IPS-18a (cell line): ENCODE data around the gene VPS36.
"Not testable (repeated sequence)": the region's sequence is repeated elsewhere in the genome, so short reads cannot be mapped to it uniquely, and the experiment has no call there.

Experiments used
- H3K27ac ChIP-seq: one replicate; pipeline ENCODE4 v1.5.1; 2013; ENCODE audit warnings: low read length
- H3K27me3 ChIP-seq: one replicate; pipeline ENCODE4 v1.6.1; 2013; ENCODE audit warnings: mild to moderate bottlenecking, low read length; ENCODE audit not compliant: control insufficient read depth, insufficient read depth
- H3K36me3 ChIP-seq: one replicate; pipeline ENCODE4 v1.6.1; 2013; ENCODE audit warnings: low read depth, low read length; ENCODE audit not compliant: control insufficient read depth
- H3K4me1 ChIP-seq: one replicate; pipeline ENCODE4 v1.6.1; 2013; ENCODE audit warnings: low read depth, low read length; ENCODE audit not compliant: control insufficient read depth
- H3K4me3 ChIP-seq: one replicate; pipeline ENCODE4 v1.5.1; 2013; ENCODE audit warnings: low read length
- H3K9ac ChIP-seq: one replicate; pipeline ENCODE4 v1.6.1; 2013; ENCODE audit warnings: mild to moderate bottlenecking, low read length, moderate library complexity
- H3K9me3 ChIP-seq: one replicate; pipeline ENCODE4 v1.6.1; 2013; ENCODE audit warnings: low read depth, low read length; ENCODE audit not compliant: control insufficient read depth

VPS36 gene

DNA sequence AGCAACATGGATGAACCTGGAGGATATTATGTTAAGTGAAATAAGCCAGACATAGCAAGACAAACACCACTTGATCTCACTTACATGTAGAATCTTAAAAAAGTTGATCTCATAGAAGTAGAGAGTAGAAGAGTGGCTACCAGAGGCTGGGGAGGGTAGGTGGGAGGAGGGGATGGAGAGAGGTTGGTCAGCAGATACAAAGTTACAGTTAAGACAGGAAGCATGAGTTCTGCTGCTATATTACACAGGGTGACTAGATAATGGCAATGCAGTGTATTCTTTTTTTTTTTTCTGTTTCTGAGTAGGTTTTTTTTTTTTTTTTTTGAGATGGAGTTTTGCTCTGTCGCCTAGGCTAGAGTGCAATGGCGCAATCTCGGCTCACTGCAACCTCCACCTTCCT, 29.2 kb downstream of the VPS36 start:
- no peaks in the 10 kb centered on the region for H3K4me1 ChIP-seq
- H3K27me3 ChIP-seq = no peaks in the 10 kb centered on the region
- H3K4me3 ChIP-seq = no peak overlapping the region
- H3K27ac ChIP-seq = no peak overlapping the region
- no peaks in the 10 kb centered on the region for H3K9me3 ChIP-seq
- H3K9ac ChIP-seq = no peak overlapping the region
- H3K36me3 ChIP-seq = peaks cover 33% of the 10 kb centered on the region

GRCh38 chr13:52419080-52419479, 31.4 kb downstream of the VPS36 start:
- H3K27me3 ChIP-seq = no peaks in the 10 kb centered on the region
- H3K27ac ChIP-seq = no peak overlapping the region
- no peaks in the 10 kb centered on the region for H3K4me1 ChIP-seq
- H3K4me3 ChIP-seq = no peak overlapping the region
- no peaks in the 10 kb centered on the region for H3K9me3 ChIP-seq
- peaks cover 39% of the 10 kb centered on the region for H3K36me3 ChIP-seq
- H3K9ac ChIP-seq = no peak overlapping the region

GRCh38 chr13:52414963-52415362, 35.5 kb downstream of the VPS36 start:
- Histone ChIP-seq H3K9me3 (no peaks in the 10 kb centered on the region), H3K27me3 (no peaks in the 10 kb centered on the region), H3K9ac (no peak overlapping the region), H3K4me3 (no peak overlapping the region), H3K4me1 (no peaks in the 10 kb centered on the region), H3K27ac (no peak overlapping the region), H3K36me3 (peaks cover 26% of the 10 kb centered on the region)

DNA sequence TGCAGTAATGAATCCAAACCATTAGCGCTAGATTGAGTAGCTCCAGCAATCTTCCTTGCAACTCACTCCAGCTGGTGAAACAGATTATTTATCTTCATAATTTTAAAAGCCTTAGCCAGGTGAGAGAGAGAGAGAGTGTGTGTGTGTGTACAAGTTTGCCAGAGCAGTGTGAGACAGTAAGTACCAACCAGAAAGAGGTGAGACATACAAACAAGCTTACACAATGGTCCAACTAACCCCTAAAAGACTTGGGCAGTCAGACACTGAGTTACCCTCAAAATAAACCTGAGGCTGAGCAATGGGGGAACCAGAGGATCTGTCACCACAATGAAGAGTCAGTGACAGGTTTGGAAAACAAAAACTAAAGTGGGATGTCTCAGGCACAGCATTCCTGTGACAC, 36.4 kb downstream of the VPS36 start:
- Histone ChIP-seq H3K36me3 (peaks cover 26% of the 10 kb centered on the region), H3K4me3 (no peak overlapping the region), H3K27me3 (no peaks in the 10 kb centered on the region), H3K27ac (no peak overlapping the region), H3K4me1 (no peaks in the 10 kb centered on the region), H3K9me3 (no peaks in the 10 kb centered on the region), H3K9ac (no peak overlapping the region)

DNA sequence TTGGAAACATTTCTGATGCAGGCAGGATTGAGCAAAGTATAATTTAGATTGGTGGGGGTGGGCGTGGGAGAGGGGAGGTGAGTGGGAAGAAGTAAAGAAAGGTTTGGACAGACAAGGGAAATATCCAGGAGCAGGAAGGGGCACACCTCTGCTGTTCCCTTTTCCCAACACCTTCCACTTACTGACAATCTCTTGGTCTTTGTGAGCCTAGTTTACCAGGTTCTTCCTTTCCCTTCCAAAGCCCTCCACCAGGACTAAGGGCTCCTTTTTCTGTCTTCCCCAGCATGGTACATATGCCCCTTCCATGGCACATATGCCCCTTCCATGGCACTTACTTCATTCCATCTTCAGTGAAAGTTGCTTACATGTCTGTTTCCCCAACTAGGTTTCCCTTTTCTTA, 38.3 kb downstream of the VPS36 start:
- Histone ChIP-seq H3K9ac (no peak overlapping the region), H3K27ac (no peak overlapping the region), H3K4me3 (no peak overlapping the region), H3K4me1 (no peaks in the 10 kb centered on the region), H3K9me3 (no peaks in the 10 kb centered on the region), H3K27me3 (peaks cover 1% of the 10 kb centered on the region), H3K36me3 (peaks cover 26% of the 10 kb centered on the region)

GRCh38 chr13:52411629-52412028, 38.8 kb downstream of the VPS36 start:
- Histone ChIP-seq H3K27me3 (peaks cover 6% of the 10 kb centered on the region), H3K9me3 (no peaks in the 10 kb centered on the region), H3K4me3 (no peak overlapping the region), H3K9ac (no peak overlapping the region), H3K27ac (no peak overlapping the region), H3K36me3 (peaks cover 21% of the 10 kb centered on the region), H3K4me1 (no peaks in the 10 kb centered on the region)

GRCh38 chr13:52408071-52408658, 42.3 kb downstream of the VPS36 start:
- H3K4me3 ChIP-seq = not testable (repeated sequence)

GRCh38 chr13:52407436-52407835, 43.0 kb downstream of the VPS36 start:
- H3K4me1 ChIP-seq, H3K36me3 ChIP-seq, H3K9me3 ChIP-seq, H3K4me3 ChIP-seq, H3K27ac ChIP-seq, H3K9ac ChIP-seq: not testable (repeated sequence)
- H3K27me3 ChIP-seq = peaks cover 34% of the 10 kb centered on the region

More at GRCh38 chr13:52408071-52408658, 42.3 kb downstream of the VPS36 start:
- not testable (repeated sequence) for H3K9ac ChIP-seq, H3K27ac ChIP-seq, H3K4me1 ChIP-seq, H3K36me3 ChIP-seq, H3K9me3 ChIP-seq
- peaks cover 34% of the 10 kb centered on the region for H3K27me3 ChIP-seq

- Histone ChIP-seq H3K4me1 (no peaks in the 10 kb centered on the region), H3K9me3 (no peaks in the 10 kb centered on the region), H3K36me3 (no peaks in the 10 kb centered on the region), H3K4me3 (peak overlapping the region; percentile 48), H3K27ac (no peak overlapping the region), H3K27me3 (peaks cover 34% of the 10 kb centered on the region), H3K9ac (no peak overlapping the region)
Observed at GRCh38 chr13:52406629-52407028, 43.8 kb downstream of the VPS36 start.

DNA sequence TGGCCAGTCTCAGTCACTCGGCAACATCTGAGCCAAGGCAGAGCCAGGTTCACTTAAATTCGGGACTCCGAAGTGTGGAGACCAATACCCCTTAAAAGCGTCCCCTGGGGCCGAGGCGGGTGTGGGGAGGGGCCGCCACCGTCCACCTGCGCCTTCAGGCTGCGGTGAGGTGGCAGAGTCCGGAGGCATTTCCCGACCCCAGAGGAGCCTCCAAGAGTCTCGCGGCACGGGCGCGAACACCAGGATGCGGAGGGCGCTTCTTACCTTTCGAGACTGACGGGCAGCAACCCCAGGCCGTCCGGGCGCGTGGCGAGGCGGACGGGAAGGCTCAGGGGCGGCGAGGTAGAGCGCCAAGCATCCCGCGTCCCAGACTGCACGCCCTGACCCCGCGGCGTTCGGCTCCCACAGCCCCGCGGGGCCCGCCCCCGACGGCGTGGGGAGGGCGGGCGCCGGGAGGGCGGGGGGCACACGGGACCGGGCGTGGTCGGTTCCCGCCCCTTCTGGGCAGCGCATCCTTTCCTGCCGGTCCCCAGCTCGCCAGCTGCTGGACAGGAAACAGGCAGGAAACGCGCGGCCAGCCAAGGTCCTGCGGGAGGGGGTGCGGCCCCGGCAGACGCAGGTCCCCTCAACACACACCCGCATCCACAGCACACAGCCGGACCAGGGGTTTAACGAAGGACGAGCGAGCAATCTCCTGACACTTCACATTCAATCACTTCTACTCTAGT, 44.5 kb downstream of the VPS36 start, which contains the start of gene THSD1:
THSD1 (minus strand) TSS at position 406 of the 728 bp plus-strand sequence. CDS start 3,572 bp downstream, outside the sequence.
- no peaks in the 10 kb centered on the region for H3K4me1 ChIP-seq
- no peaks in the 10 kb centered on the region for H3K9me3 ChIP-seq
- no peak within 1 kb of the TSS for H3K9ac ChIP-seq
- no peak within 1 kb of the TSS for H3K27ac ChIP-seq
- H3K36me3 ChIP-seq = no peaks in the 10 kb centered on the region
- peak within 1 kb of the TSS; percentile 48 for H3K4me3 ChIP-seq
- H3K27me3 ChIP-seq = peaks cover 34% of the 10 kb centered on the region

DNA sequence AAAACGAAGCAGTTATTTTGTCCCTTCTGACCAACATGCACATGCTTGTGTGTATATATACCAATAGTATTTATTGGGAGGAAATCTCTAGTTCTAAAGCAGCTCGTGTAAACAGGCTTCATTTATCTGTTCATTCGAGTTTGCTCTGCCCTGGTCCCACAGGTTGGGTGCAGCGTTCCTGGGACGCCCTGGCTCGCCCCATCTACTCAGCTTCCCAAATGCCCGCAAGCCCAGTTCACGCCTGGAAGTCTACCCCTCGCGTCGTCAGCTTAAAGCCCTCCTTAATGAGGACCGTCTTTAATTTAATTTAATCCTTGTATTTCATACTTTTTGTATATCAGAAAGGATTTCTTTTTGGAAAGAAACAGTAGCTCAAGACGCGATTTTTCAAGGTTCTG, 45.1 kb downstream of the VPS36 start:
- no peaks in the 10 kb centered on the region for H3K36me3 ChIP-seq
- H3K9ac ChIP-seq = no peak overlapping the region
- no peaks in the 10 kb centered on the region for H3K4me1 ChIP-seq
- H3K27me3 ChIP-seq = peaks cover 34% of the 10 kb centered on the region
- H3K27ac ChIP-seq = no peak overlapping the region
- no peaks in the 10 kb centered on the region for H3K9me3 ChIP-seq
- peak overlapping the region; percentile 48 for H3K4me3 ChIP-seq

DNA sequence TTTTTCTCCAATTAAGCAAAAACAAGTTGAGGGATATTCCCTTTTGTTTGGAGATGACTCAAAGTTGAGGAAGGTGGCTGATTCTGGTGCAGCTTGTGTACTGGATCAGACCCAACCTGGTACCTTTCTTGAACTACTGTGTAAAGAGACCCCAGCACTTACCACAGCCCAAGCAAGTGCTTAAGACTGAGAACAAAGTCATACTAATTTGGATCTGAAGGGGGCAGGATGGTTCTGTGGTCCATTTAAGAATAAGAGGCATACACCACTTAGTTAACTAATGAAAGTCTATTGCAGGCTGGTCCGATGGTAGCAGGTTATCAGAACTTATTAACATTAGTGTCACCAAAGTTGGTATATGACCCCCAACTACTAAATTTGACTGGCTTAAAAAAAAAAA, 50.7 kb downstream of the VPS36 start:
- Histone ChIP-seq H3K4me1 (no peaks in the 10 kb centered on the region), H3K27me3 (peaks cover 9% of the 10 kb centered on the region), H3K9ac (no peak overlapping the region), H3K4me3 (no peak overlapping the region), H3K9me3 (no peaks in the 10 kb centered on the region), H3K36me3 (no peaks in the 10 kb centered on the region), H3K27ac (no peak overlapping the region)
